Endodermal cell (in vitro differentiated cells): ENCODE measurements around the gene LGALS4. TPM values are rescaled to one million over a fixed set of nuclear protein-coding genes. Genes with fewer than 3 reads are reported as not detected.

Experiments
- DNase-seq: peaks from one replicate; pipeline ENCODE4 v3.0.0-alpha.2; 2017
- H3K27ac ChIP-seq: 2 replicates; pipeline ENCODE4 v1.5.1; 2013; ENCODE audit warnings: mild to moderate bottlenecking, low read depth, low read length, moderate library complexity
- H3K27me3 ChIP-seq: 2 replicates; pipeline ENCODE4 v1.6.1; 2013; ENCODE audit warnings: mild to moderate bottlenecking, low read length, moderate library complexity; ENCODE audit not compliant: insufficient read depth, control insufficient read depth, poor library complexity, severe bottlenecking
- H3K36me3 ChIP-seq: 2 replicates; pipeline ENCODE4 v1.7.0; 2013; ENCODE audit warnings: mild to moderate bottlenecking, low read length, moderate library complexity; ENCODE audit not compliant: control insufficient read depth, insufficient read depth
- H3K4me1 ChIP-seq: one replicate; pipeline ENCODE4 v1.7.0; 2013; ENCODE audit warnings: low read length; ENCODE audit not compliant: control insufficient read depth, insufficient read depth
- H3K4me3 ChIP-seq: 2 replicates; pipeline ENCODE4 v1.5.1; 2013; ENCODE audit warnings: mild to moderate bottlenecking, low read length, moderate library complexity
- H3K9ac ChIP-seq: 2 replicates; pipeline ENCODE4 v1.6.1; 2013; ENCODE audit warnings: mild to moderate bottlenecking, low read length, moderate library complexity; ENCODE audit not compliant: poor library complexity, severe bottlenecking; ENCODE audit errors: extremely low read depth
- H3K9me3 ChIP-seq: 2 replicates; pipeline ENCODE4 v1.6.1; 2013; ENCODE audit warnings: mild to moderate bottlenecking, low read length, moderate library complexity; ENCODE audit not compliant: control insufficient read depth
- H3K27ac Mint-ChIP-seq: 2 replicates; pipeline ENCODE4 v1.8.0; 2020; ENCODE audit warnings: mixed read lengths
- H3K27me3 Mint-ChIP-seq: 2 replicates; pipeline ENCODE4 v1.8.0; 2021; ENCODE audit warnings: mild to moderate bottlenecking, mixed read lengths; ENCODE audit not compliant: insufficient read depth
- H3K36me3 Mint-ChIP-seq: 2 replicates; pipeline ENCODE4 v1.8.0; 2020; ENCODE audit warnings: low read depth, mixed read lengths
- H3K4me1 Mint-ChIP-seq: 2 replicates; pipeline ENCODE4 v1.8.0; 2020; ENCODE audit warnings: mixed read lengths
- H3K4me3 Mint-ChIP-seq: 2 replicates; pipeline ENCODE4 v1.8.0; 2020; ENCODE audit warnings: mild to moderate bottlenecking, moderate library complexity, mixed read lengths
- H3K9me3 Mint-ChIP-seq: 2 replicates; pipeline ENCODE4 v1.8.0; 2020; ENCODE audit warnings: mild to moderate bottlenecking, mixed read lengths
- WGBS, 2 experiments: methylation state at CpG; one replicate each; pipeline versions ENCODE4 v1.1.5 to v1.1.7; 2013; ENCODE audit warnings: missing lambda C conversion rate in 2 of 2, mixed read lengths in 1 of 2; ENCODE audit not compliant: insufficient coverage in 1 of 2, insufficient read length in 1 of 2; 5-methylcytosine and 5-hydroxymethylcytosine counted together
- total RNA-seq, 2 donors: library from RNA; stranded (reverse); fragmentation: NEBNext Ultra II Directional in 1 of 2; extraction: Animal tissue kit (Norgen Biotek cat#: 25700) in 1 of 2; gene quantifications; 2 replicates in 1 of 2; 3 replicates in 1 of 2; pipeline ENCODE4 v1.2.1, GENCODE V29; 2021
- TF ChIP-seq, protein P1 (sequence below): fragments of 200-600 bp; sonication (generic); conservative IDR thresholded peaks from 2 replicates; pipeline ENCODE4 v1.5.0; 2021; ENCODE audit warnings: antibody characterized with exemption, mild to moderate bottlenecking

LGALS4 gene
- total RNA-seq, 2 donors from 2014 or later: 0.49 to 0.84 TPM

DNA sequence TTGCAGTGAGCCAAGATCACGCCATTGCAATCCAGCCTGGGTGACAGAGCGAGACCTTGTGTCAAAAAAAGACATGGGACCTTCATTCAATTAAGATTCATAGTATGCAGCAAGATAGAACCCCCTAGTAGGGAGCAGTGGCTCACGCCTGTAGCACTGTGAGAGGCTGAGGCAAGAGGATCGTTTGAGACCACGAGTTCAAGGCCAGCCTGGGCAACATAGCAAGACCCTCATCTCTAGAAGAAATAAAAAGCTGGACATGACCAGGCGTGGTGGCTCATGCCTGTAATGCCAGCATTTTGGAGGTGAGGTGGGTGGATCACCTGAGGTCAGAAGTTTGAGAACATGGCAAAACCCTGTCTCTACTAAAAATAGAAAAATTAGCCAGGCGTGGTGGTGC, 32.3 kb downstream of the LGALS4 start:
- Mint-ChIP-seq H3K36me3 (no peaks in the 10 kb centered on the region), H3K4me3 (no peak overlapping the region), H3K9me3 (no peaks in the 10 kb centered on the region), H3K27ac (no peak overlapping the region), H3K4me1 (peaks cover 3% of the 10 kb centered on the region), H3K27me3 (peaks cover 4% of the 10 kb centered on the region)
- WGBS, 2 experiments: 95 to 98% methylated on average over 6 to 7 of the region's 7 CpGs
- Histone ChIP-seq H3K9me3 (no peaks in the 10 kb centered on the region), H3K27me3 (no peaks in the 10 kb centered on the region), H3K4me3 (no peak overlapping the region), H3K4me1 (no peaks in the 10 kb centered on the region), H3K9ac (no peak overlapping the region), H3K36me3 (no peaks in the 10 kb centered on the region), H3K27ac (no peak overlapping the region)
- TF ChIP-seq, protein P1, sequence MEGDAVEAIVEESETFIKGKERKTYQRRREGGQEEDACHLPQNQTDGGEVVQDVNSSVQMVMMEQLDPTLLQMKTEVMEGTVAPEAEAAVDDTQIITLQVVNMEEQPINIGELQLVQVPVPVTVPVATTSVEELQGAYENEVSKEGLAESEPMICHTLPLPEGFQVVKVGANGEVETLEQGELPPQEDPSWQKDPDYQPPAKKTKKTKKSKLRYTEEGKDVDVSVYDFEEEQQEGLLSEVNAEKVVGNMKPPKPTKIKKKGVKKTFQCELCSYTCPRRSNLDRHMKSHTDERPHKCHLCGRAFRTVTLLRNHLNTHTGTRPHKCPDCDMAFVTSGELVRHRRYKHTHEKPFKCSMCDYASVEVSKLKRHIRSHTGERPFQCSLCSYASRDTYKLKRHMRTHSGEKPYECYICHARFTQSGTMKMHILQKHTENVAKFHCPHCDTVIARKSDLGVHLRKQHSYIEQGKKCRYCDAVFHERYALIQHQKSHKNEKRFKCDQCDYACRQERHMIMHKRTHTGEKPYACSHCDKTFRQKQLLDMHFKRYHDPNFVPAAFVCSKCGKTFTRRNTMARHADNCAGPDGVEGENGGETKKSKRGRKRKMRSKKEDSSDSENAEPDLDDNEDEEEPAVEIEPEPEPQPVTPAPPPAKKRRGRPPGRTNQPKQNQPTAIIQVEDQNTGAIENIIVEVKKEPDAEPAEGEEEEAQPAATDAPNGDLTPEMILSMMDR: no peak
- DNase-seq: no peak

DNA sequence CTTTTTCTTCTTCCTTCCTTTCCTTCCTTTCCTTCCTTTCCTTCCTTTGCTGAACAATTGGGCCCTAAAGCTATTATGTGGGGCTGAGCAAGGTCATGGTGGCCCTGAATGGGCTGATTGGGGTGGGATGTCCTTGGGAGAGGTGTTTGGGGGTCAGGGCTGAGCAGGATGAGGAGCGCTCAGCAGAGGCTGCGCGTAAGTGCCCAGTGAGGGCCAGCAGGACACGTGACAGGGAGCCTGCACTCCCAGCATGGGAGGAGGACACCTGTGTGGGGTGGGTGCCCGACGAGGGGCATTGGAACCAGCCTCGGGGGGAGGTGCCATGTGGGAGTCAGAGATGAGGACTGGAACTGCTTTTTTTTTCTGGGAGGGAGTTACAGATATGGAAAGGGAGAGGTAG, 34.0 kb downstream of the LGALS4 start:
- H3K4me3 Mint-ChIP-seq: no peak overlapping the region
- no peaks in the 10 kb centered on the region for H3K9me3 Mint-ChIP-seq
- no peaks in the 10 kb centered on the region for H3K4me1 ChIP-seq
- TF ChIP-seq, protein P1: no peak
- H3K27ac ChIP-seq: no peak overlapping the region
- no peak for DNase-seq
- H3K36me3 ChIP-seq: no peaks in the 10 kb centered on the region
- no peaks in the 10 kb centered on the region for H3K36me3 Mint-ChIP-seq
- peaks cover 3% of the 10 kb centered on the region for H3K4me1 Mint-ChIP-seq
- WGBS, 2 experiments: 76 to 83% methylated on average over 4 to 7 of the region's 7 CpGs
- no peaks in the 10 kb centered on the region for H3K9me3 ChIP-seq
- H3K9ac ChIP-seq: no peak overlapping the region
- no peaks in the 10 kb centered on the region for H3K27me3 ChIP-seq
- no peak overlapping the region for H3K27ac Mint-ChIP-seq
- H3K27me3 Mint-ChIP-seq: peaks cover 4% of the 10 kb centered on the region
- H3K4me3 ChIP-seq: no peak overlapping the region

DNA sequence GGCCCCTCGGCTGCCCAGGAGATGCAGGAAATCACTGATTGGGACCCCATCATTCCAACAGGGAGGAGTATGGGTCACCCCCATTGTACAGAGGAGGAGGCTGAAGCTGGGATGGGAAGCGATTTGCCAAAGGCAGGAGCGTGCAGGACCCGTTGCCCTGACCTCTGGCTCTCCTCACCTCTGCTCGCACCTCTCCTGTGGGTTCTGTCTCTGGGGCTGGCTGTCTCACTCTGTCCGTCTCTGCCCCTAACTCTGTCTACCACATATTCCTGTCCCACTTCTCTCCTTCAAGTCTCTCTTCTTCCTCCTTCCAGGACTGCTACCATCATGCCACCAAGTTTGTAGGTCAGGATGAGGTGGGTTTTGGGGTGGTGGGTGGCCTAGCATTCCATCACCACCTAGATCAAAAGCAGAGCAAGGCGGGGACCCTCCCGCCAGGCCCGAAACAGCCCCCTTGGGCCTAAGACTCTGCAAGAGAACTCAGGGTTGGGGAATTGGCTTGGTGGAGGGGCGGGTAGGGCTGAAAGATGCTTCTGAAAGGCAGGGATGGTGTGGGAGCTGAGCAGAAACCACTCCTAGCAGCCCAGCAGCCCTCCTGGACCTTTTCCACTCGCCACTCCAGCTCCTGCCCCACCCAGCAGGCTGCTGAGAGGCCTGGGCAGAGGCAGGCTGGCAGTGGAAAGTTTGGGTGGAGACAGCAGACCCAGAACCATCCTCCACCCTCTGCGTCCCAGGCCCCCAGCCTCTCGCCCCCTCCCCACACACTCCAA, 38.4 kb downstream of the LGALS4 start:
- Mint-ChIP-seq H3K36me3 (no peaks in the 10 kb centered on the region), H3K27me3 (no peaks in the 10 kb centered on the region), H3K27ac (no peak overlapping the region), H3K9me3 (no peaks in the 10 kb centered on the region), H3K4me1 (no peaks in the 10 kb centered on the region), H3K4me3 (no peak overlapping the region)
- no peak overlapping the region for H3K27ac ChIP-seq
- no peaks in the 10 kb centered on the region for H3K9me3 ChIP-seq
- no peak overlapping the region for H3K9ac ChIP-seq
- DNase-seq: no peak
- 82 to 94% methylated on average over 4 to 13 of the region's 13 CpGs for WGBS, 2 experiments
- no peaks in the 10 kb centered on the region for H3K27me3 ChIP-seq
- TF ChIP-seq, protein P1: no peak
- H3K4me1 ChIP-seq: no peaks in the 10 kb centered on the region
- no peaks in the 10 kb centered on the region for H3K36me3 ChIP-seq
- H3K4me3 ChIP-seq: no peak overlapping the region
